ENCODE data around the gene BATF. TPM values are rescaled to one million over a fixed set of nuclear protein-coding genes. Genes with fewer than 3 reads are reported as not detected.

The BATF gene
- total RNA-seq, 4 donors from 2014 or later = 1.7 to 37.3 (median 4.4) TPM

GRCh38 chr14:75487155-75487671 is 35.1 kb upstream of the BATF start:
- Histone ChIP-seq H3K36me3 (no peaks in the 10 kb centered on the region), H3K9me3 (no peaks in the 10 kb centered on the region), H3K27me3 (no peaks in the 10 kb centered on the region), H3K4me3 (no peak overlapping the region), H3K27ac (replicated peaks in 1 of 4) (no peak overlapping the region), H3K4me1 (peaks cover 0 to 7% (median 0%) of the 10 kb centered on the region in 4 donors)
- WGBS = 81% methylated on average over 7 of the region's 7 CpGs
- DNase-seq (ENCODE audit: extremely low spot score) = peak; percentile 53
- intact Hi-C loops (cut with DNase I) = loop anchor here (5.0 kb wide), 1 partner anchor 355 kb away; no protein-coding TSS in a partner anchor
- no peak for TF ChIP-seq CTCF (IDR thresholded peaks at IDR 0.05)
- TF ChIP-seq POLR2AphosphoS5 (IDR thresholded peaks at IDR 0.05) = no peak
- no peak for TF ChIP-seq EP300 (IDR thresholded peaks at IDR 0.05)
- no peak for TF ChIP-seq POLR2A (IDR thresholded peaks at IDR 0.05; ENCODE audit: low read depth)

DNA sequence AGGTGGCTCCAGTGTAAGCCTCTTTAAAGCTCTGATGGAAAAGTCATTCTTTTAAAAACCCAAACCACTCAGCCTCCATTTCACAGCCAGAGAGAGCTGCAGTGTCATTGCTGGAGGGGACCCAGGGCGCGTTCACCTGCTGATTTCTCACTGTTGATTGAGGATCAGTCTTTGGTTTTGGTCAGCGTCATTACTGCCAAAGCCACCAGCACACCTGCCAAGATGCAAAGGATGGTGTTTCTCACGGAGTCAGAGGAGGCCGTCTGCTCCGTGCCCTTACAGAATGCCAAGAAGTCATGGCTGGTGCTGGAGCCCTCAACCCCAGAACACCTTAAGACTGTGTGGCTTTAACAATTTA is 32.8 kb upstream of the BATF start:
- Histone ChIP-seq H3K36me3 (no peaks in the 10 kb centered on the region), H3K4me1 (peaks cover 0 to 7% (median 0%) of the 10 kb centered on the region in 4 donors), H3K27me3 (no peaks in the 10 kb centered on the region), H3K27ac (replicated peaks in 1 of 4) (no peak overlapping the region), H3K4me3 (no peak overlapping the region), H3K9me3 (no peaks in the 10 kb centered on the region)
- peak; percentile 34 for DNase-seq (ENCODE audit: extremely low spot score)
- 89% methylated on average over 6 of the region's 6 CpGs for WGBS
- no peak for TF ChIP-seq POLR2AphosphoS5 (IDR thresholded peaks at IDR 0.05)
- no peak for TF ChIP-seq CTCF (IDR thresholded peaks at IDR 0.05)
- no peak for TF ChIP-seq POLR2A (IDR thresholded peaks at IDR 0.05; ENCODE audit: low read depth)
- TF ChIP-seq EP300 (IDR thresholded peaks at IDR 0.05) = no peak
- intact Hi-C loops (cut with DNase I) = loop anchor here (5.0 kb wide), 1 partner anchor 357 kb away; no protein-coding TSS in a partner anchor

- TF ChIP-seq POLR2A (IDR thresholded peaks at IDR 0.05; ENCODE audit: low read depth) (no peak), POLR2AphosphoS5 (IDR thresholded peaks at IDR 0.05) (no peak), EP300 (IDR thresholded peaks at IDR 0.05) (no peak), CTCF (IDR thresholded peaks at IDR 0.05) (no peak)
- no peaks in the 10 kb centered on the region for H3K9me3 ChIP-seq
- H3K27me3 ChIP-seq = no peaks in the 10 kb centered on the region
- H3K36me3 ChIP-seq = no peaks in the 10 kb centered on the region
- peaks cover 0 to 7% (median 0%) of the 10 kb centered on the region in 4 donors for H3K4me1 ChIP-seq
- H3K27ac ChIP-seq (replicated peaks in 1 of 4) = no peak overlapping the region
- 79% methylated on average over 12 of the region's 14 CpGs for WGBS
- intact Hi-C loops (cut with DNase I) = no loop called here
- peak; percentile 74 for DNase-seq (ENCODE audit: extremely low spot score)
- H3K4me3 ChIP-seq = no peak overlapping the region
These were observed 30.8 kb upstream of the BATF start for GRCh38 chr14:75491376-75491978.

DNA sequence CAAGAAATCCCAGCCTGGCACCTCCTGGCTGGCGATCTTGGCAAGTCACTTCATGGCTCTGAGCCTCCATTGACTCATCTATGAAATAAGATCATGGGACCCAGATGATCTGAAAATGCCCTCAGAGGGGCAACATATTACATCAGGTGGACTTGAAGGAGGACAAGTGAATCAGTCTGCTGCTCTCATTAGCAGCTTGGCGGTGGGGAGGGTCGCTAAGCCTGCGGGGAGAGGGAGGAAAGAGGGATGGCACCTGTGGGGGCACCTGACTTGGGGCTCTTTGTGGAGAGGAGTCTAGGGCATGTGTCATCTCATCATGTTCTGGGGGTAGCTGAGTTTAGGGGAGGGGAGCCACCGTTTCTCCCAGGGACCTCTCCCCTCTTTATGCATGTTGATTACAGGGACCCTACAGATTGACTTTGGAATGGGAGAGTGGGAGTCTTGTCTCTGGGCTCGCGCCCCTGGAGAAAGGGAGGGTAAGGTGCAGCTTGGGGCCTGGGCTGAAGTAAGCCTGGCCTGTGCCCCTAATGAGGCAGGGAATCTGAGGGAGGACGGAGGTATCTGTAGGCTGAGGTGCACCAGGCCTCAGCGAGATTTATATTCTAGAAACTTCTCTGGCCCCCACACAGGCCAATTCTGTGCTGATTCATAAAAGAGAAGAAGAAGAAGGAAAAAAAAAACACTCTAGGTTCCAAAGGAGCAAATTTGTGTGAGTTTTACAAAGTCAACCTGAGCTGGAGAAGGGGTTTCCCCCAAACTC is 29.3 kb upstream of the BATF start:
- no peak overlapping the region for H3K4me3 ChIP-seq
- H3K4me1 ChIP-seq = peaks cover 0 to 7% (median 0%) of the 10 kb centered on the region in 4 donors
- peak; percentile 75 for DNase-seq (ENCODE audit: extremely low spot score)
- H3K36me3 ChIP-seq = no peaks in the 10 kb centered on the region
- intact Hi-C loops (cut with DNase I) = no loop called here
- TF ChIP-seq POLR2A (IDR thresholded peaks at IDR 0.05; ENCODE audit: low read depth) (no peak), POLR2AphosphoS5 (IDR thresholded peaks at IDR 0.05) (no peak), EP300 (IDR thresholded peaks at IDR 0.05) (no peak), CTCF (IDR thresholded peaks at IDR 0.05) (no peak)
- no peak overlapping the region for H3K27ac ChIP-seq (replicated peaks in 1 of 4)
- no peaks in the 10 kb centered on the region for H3K9me3 ChIP-seq
- WGBS = 91% methylated on average over 9 of the region's 9 CpGs
- H3K27me3 ChIP-seq = no peaks in the 10 kb centered on the region

All from esophagus muscularis mucosa (tissue), 4 donors.